ENCODE measurements around the gene ZNF444.

The ZNF444 gene

DNA sequence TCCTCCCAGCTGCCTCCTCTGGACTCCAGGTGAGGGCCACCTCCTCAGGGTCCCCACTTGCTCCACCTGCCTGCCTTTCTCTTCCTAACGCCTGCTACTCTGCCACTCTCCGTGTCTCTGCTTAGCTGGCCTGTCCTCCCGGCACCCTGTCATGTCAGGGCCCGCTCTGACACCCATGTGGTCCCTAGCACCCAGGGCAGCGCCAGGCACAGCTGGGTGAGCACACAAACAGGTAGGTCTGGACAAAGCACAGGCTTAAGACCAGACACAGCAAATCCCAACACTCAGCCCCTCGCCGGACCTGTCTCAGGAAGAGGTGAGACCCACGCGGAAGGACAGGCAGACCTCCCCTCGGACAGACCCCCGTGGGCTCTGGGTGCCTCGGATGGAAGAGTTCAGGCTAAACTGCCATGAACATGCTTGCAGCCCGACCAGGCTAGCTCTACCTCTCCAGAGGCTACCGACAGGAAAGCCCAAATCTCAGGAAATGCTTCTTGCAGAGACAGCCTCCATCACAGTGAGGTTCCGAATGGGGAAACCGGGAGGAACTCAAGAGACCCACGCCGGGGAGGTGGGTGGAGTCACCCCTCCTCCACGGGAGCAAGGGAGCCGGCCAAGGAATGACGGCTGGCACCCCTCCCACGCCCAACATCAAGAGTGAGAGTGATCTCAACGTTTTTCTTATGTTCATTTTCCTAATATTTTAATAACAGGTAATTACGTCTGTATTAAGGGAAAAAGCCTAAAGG lies 32.5 kb upstream of the ZNF444 start:
- 79% methylated on average over 23 of the region's 24 CpGs for WGBS
- no peaks in the 10 kb centered on the region for H3K36me3 ChIP-seq (ENCODE audit: insufficient read depth, low read length)
- H3K9ac ChIP-seq (ENCODE audit: low read depth, low read length), result no peak overlapping the region; the same call in 1 of the 2 replicates
- H3K27ac ChIP-seq (ENCODE audit: low read depth, low read length), result no peak overlapping the region
- no peaks in the 10 kb centered on the region for H3K27me3 ChIP-seq (ENCODE audit: insufficient read depth, low read length)
- no peaks in the 10 kb centered on the region for H3K9me3 ChIP-seq (ENCODE audit: insufficient read depth, low read depth, low read length)
- H3K4me1 ChIP-seq (ENCODE audit: insufficient read depth, low read length), result peaks cover 47% of the 10 kb centered on the region
- no peak overlapping the region for H3K4me3 ChIP-seq (ENCODE audit: low read length)

DNA sequence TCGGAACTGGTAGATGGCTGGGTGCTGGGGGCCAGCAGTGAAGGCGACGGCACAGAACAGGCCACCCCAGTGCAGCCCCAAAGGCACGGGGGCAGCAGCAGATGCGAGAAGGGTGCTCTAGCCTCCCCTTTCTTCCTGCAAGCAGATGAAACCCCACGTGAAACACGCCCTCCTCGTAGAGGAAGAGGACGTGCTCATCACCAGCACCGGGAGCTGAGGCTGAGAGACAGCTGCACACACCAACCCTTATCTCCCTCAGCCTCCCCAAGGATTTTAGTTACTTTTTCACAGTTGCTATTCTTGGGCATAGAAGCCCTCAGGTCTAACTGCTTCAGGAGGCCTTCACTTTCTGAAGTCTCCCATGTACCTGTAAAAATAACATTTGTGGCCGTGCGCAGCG lies 31.9 kb upstream of the ZNF444 start:
- H3K4me3 ChIP-seq (ENCODE audit: low read length), result no peak overlapping the region
- 82% methylated on average over 13 of the region's 13 CpGs for WGBS
- no peaks in the 10 kb centered on the region for H3K27me3 ChIP-seq (ENCODE audit: insufficient read depth, low read length)
- H3K9me3 ChIP-seq (ENCODE audit: insufficient read depth, low read depth, low read length), result no peaks in the 10 kb centered on the region
- H3K9ac ChIP-seq (ENCODE audit: low read depth, low read length), result no peak overlapping the region
- no peak overlapping the region for H3K27ac ChIP-seq (ENCODE audit: low read depth, low read length)
- H3K4me1 ChIP-seq (ENCODE audit: insufficient read depth, low read length), result peaks cover 51% of the 10 kb centered on the region
- H3K36me3 ChIP-seq (ENCODE audit: insufficient read depth, low read length), result no peaks in the 10 kb centered on the region

DNA sequence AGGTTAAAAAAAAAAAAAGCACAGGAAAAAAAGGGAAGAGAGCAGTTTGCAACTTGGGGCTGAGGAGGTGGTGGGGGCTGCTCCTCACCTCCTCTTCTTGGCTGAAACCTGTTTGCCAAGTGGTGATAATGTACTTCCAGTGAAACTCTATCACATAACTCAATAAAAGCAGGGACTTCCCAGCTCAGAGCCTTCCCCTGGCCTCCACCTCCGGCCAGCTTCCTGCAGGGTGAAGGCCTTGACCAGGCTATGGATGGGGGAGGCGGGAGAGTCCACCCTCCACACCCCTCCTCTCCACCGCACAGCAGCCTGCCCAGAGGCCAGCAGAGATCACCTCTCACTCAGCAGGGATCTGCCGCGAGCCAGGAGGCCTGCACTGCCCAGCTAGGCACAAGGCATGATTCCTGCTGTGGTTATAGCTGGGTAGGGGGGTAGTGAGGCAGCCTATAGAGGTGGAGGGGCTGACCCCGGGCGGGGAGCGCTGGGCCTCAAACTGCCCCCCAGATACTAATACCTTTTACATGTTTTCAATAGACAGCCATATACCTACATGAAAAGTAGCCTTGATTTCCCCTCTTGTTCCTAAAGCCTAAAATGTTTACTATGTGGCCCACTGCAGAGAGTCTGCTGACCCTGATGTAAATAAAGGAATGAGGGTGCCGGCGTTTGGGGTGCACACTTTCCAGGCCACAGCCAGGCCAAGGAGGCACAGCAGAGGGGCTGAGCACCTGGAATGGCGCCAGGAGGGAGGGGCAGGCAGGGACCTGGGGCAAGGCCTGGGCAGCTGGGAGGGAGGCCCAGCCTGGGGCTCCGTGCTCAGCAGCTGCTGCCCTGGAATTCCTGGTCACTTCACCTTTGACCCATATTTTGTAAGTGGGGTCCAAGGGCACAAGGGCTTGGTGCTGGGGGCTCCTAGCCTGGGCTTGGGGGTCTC lies 30.3 kb upstream of the ZNF444 start:
- no peak overlapping the region for H3K4me3 ChIP-seq (ENCODE audit: low read length)
- 0 out of 2 replicates have a peak overlapping the region, but pooled peaks have one; percentile 21 for H3K9ac ChIP-seq (ENCODE audit: low read depth, low read length)
- peak overlapping the region; percentile 52; the same call in 1 of the 2 replicates for H3K27ac ChIP-seq (ENCODE audit: low read depth, low read length)
- no peaks in the 10 kb centered on the region for H3K9me3 ChIP-seq (ENCODE audit: insufficient read depth, low read depth, low read length)
- H3K27me3 ChIP-seq (ENCODE audit: insufficient read depth, low read length), result no peaks in the 10 kb centered on the region
- 60% methylated on average over 10 of the region's 12 CpGs for WGBS
- peaks cover 55% of the 10 kb centered on the region for H3K4me1 ChIP-seq (ENCODE audit: insufficient read depth, low read length)
- H3K36me3 ChIP-seq (ENCODE audit: insufficient read depth, low read length), result peaks cover 3% of the 10 kb centered on the region; the same call in 1 of the 2 replicates

DNA sequence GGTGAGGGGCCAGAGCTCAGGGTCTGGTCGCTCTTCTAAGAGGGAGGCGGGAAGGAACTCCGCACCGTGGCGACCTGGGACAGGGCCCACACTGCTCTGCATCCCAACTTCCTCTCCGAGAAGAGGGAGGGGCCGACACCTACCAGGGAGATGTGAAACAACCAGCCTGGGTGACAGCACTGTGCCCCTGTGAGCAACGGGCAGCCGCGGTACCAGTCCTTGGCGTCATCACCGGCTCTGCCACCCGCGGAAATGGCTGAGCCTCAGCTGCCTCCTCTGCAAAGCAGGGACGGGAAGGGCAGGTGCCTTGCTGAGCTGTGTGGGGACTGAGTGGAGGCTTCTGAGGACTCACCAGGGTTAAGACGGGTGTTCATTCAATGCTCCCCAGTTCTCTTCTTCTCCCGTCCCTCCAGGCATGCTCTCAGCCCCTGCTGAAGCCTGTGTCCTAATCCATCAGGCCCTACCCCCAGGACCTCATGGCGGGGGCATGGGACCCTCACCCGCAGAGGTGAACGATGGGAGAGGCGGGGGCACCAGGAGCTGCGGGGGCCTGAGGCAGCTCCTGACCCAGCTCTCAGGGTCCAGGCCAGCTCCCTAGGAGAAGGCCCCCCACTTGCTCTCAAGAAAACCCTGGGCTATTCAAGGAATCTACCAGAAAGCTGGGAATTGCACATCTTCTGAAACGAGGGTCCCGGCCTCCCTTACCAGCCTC lies 29.3 kb upstream of the ZNF444 start:
- Histone ChIP-seq H3K36me3 (ENCODE audit: insufficient read depth, low read length) (peaks cover 4% of the 10 kb centered on the region; the same call in 1 of the 2 replicates), H3K27me3 (ENCODE audit: insufficient read depth, low read length) (no peaks in the 10 kb centered on the region), H3K9ac (ENCODE audit: low read depth, low read length) (no peak overlapping the region), H3K27ac (ENCODE audit: low read depth, low read length) (peak overlapping the region; percentile 20; the same call in 1 of the 2 replicates), H3K9me3 (ENCODE audit: insufficient read depth, low read depth, low read length) (no peaks in the 10 kb centered on the region), H3K4me1 (ENCODE audit: insufficient read depth, low read length) (peaks cover 55% of the 10 kb centered on the region), H3K4me3 (ENCODE audit: low read length) (no peak overlapping the region)
- WGBS, result 61% methylated on average over 24 of the region's 24 CpGs

DNA sequence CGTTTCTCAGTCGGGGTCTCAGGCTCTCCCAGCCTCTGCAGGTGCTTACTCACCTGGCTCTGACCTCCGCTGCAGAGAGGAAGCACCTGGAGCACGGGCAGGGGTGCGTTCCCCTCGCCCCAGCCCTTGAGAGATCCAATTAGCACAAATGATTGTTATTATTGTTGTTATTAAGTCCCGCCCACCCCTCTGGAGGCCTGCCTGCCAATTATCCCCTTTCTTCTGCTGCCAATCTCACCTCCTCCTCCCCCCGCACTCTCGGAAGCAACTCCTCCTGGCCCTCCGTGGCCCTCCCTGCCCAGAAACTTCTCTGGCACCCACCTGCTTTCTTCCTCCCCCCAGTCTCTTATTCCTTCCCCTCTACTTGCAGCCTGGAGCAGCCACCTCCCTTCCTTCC lies 28.8 kb upstream of the ZNF444 start:
- H3K36me3 ChIP-seq (ENCODE audit: insufficient read depth, low read length), result peaks cover 4% of the 10 kb centered on the region; the same call in 1 of the 2 replicates
- no peaks in the 10 kb centered on the region for H3K27me3 ChIP-seq (ENCODE audit: insufficient read depth, low read length)
- peaks cover 55% of the 10 kb centered on the region for H3K4me1 ChIP-seq (ENCODE audit: insufficient read depth, low read length)
- H3K9ac ChIP-seq (ENCODE audit: low read depth, low read length), result no peak overlapping the region
- H3K27ac ChIP-seq (ENCODE audit: low read depth, low read length), result no peak overlapping the region; the same call in 1 of the 2 replicates
- WGBS, result 79% methylated on average over 10 of the region's 10 CpGs
- H3K9me3 ChIP-seq (ENCODE audit: insufficient read depth, low read depth, low read length), result no peaks in the 10 kb centered on the region
- H3K4me3 ChIP-seq (ENCODE audit: low read length), result no peak overlapping the region

DNA sequence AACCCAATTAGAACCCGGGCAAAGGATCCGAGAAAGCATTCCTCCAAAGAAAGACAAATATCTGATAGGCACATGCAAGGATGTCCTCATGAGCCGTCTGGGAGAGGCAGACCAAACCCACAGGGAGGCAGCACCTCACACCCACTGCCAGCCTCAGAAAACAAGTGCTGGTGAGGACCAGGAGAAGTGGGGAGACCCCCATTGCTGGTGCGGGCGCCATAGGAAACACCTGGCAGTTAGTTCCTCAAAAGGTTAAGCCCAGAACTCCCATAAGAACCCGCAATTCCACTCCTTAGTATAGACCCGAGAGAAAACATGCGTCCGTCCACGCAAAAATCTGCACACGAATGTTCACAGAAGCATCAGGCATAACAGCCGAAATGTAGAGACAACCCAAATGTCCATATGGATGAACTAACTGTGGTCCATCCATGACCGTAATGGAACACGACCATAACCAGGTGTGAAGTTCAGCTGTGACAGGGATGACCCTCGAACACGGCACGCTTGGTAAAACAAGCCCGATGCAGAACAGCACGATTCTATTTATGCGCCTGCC lies 27.9 kb upstream of the ZNF444 start:
- H3K4me1 ChIP-seq (ENCODE audit: insufficient read depth, low read length), result peaks cover 55% of the 10 kb centered on the region
- no peaks in the 10 kb centered on the region for H3K9me3 ChIP-seq (ENCODE audit: insufficient read depth, low read depth, low read length)
- H3K9ac ChIP-seq (ENCODE audit: low read depth, low read length), result no peak overlapping the region
- H3K4me3 ChIP-seq (ENCODE audit: low read length), result no peak overlapping the region
- 88% methylated on average over 20 of the region's 20 CpGs for WGBS
- no peaks in the 10 kb centered on the region for H3K27me3 ChIP-seq (ENCODE audit: insufficient read depth, low read length)
- 0 out of 2 replicates have a peak overlapping the region, but pooled peaks have one; percentile 25 for H3K27ac ChIP-seq (ENCODE audit: low read depth, low read length)
- peaks cover 4% of the 10 kb centered on the region for H3K36me3 ChIP-seq (ENCODE audit: insufficient read depth, low read length)

DNA sequence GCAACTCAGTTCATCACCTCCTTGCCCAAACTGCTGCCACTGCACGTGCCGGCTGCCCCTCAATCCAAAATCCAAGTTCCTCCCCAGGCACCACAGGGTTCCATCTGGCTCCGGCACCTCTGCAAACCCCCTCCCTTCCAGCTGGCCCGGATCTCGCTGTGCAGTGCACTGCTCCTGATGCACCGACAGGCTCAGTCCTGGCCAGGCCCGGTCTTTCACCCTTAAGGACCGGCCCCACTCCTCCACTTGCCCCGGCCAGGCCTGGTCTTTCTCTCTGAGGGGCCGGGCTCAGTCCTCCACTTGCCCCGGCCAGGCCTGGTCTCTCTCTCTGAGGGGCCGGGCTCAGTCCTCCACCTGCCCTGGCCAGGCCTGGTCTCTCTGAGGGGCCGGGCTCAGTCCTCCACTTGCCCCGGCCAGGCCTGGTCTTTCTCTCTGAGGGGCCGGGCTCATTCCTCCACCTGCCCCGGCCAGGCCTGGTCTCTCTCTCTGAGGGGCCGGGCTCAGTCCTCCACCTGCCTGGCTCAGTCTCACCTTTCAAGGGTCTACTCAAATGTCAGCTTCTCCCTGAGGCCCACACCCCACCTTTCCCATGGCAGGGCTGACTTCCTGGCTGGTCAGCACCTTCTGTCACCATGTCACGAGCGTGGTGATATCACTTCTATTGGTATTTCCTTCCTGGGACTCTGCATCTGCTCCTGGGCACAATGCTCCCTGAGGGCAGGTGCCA lies 26.9 kb upstream of the ZNF444 start:
- Histone ChIP-seq H3K4me3 (ENCODE audit: low read length) (no peak overlapping the region), H3K27ac (ENCODE audit: low read depth, low read length) (no peak overlapping the region), H3K27me3 (ENCODE audit: insufficient read depth, low read length) (no peaks in the 10 kb centered on the region), H3K36me3 (ENCODE audit: insufficient read depth, low read length) (peaks cover 7% of the 10 kb centered on the region), H3K9me3 (ENCODE audit: insufficient read depth, low read depth, low read length) (no peaks in the 10 kb centered on the region), H3K4me1 (ENCODE audit: insufficient read depth, low read length) (peaks cover 46% of the 10 kb centered on the region), H3K9ac (ENCODE audit: low read depth, low read length) (no peak overlapping the region)
- WGBS, result 81% methylated on average over 19 of the region's 19 CpGs

DNA sequence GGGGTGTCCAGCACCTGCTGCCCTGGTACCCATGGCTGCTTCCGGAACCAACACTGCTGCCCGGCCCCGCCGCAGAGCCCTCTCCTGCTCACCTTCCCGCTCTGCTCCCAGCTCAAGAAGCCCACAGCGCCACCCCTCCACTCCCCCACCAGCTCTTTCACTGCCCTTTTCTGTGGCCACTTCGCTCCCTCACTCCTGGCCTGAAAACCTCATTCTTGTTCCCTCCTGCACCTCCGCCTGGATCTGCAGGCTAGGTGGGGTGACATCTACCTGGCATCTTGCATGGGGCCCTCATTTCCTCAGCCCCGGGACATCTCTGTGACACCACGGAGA lies 26.3 kb upstream of the ZNF444 start:
- Histone ChIP-seq H3K9ac (ENCODE audit: low read depth, low read length) (peak overlapping the region; percentile 34; the same call in 1 of the 2 replicates), H3K36me3 (ENCODE audit: insufficient read depth, low read length) (peaks cover 7% of the 10 kb centered on the region), H3K27ac (ENCODE audit: low read depth, low read length) (0 out of 2 replicates have a peak overlapping the region, but pooled peaks have one; percentile 23), H3K4me1 (ENCODE audit: insufficient read depth, low read length) (peaks cover 46% of the 10 kb centered on the region), H3K9me3 (ENCODE audit: insufficient read depth, low read depth, low read length) (no peaks in the 10 kb centered on the region), H3K4me3 (ENCODE audit: low read length) (no peak overlapping the region), H3K27me3 (ENCODE audit: insufficient read depth, low read length) (no peaks in the 10 kb centered on the region)
- WGBS, result 89% methylated on average over 10 of the region's 10 CpGs

DNA sequence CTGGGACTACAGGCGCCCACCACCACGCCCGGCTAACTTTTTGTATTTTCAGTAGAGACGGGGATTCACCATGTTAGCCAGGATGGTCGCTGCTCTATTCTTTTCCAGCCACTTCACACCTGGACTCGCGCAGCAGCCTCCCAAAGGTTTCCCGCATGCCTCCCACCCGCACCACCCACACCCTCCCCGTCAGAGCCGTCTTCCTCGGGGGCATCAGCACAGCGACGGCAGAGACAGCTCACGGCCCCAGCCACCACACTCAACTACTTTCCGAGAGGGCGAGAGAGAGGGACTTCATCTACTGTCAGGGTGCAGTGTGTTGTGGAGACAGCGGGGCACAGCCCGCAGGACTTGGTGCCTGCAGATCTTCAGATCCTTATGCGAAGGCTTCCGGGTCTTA lies 25.6 kb upstream of the ZNF444 start:
- Histone ChIP-seq H3K4me3 (ENCODE audit: low read length) (no peak overlapping the region), H3K27me3 (ENCODE audit: insufficient read depth, low read length) (no peaks in the 10 kb centered on the region), H3K9ac (ENCODE audit: low read depth, low read length) (no peak overlapping the region; the same call in 1 of the 2 replicates), H3K36me3 (ENCODE audit: insufficient read depth, low read length) (peaks cover 7% of the 10 kb centered on the region), H3K27ac (ENCODE audit: low read depth, low read length) (no peak overlapping the region), H3K4me1 (ENCODE audit: insufficient read depth, low read length) (peaks cover 42% of the 10 kb centered on the region), H3K9me3 (ENCODE audit: insufficient read depth, low read depth, low read length) (no peaks in the 10 kb centered on the region)
- 98% methylated on average over 21 of the region's 21 CpGs for WGBS

DNA sequence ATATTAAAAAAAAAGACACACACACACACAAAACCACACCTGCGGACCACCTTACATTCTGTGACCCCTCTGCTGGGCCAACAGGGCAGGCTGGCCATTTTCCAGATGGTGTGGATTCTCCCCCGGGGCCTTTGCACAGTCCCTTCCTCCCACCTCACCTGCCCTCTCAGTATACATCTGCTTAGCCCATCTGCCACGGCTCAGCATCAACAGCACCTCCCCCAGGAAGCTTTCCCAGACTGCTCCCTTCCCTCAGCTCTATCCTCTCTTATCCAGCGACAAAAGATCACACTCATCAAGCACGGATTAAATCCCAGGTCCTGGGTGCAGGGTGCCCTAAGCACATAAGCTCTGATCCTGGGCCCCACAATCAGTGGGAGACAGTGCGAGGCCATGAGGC lies 24.5 kb upstream of the ZNF444 start:
- Histone ChIP-seq H3K27ac (ENCODE audit: low read depth, low read length) (no peak overlapping the region), H3K36me3 (ENCODE audit: insufficient read depth, low read length) (peaks cover 7% of the 10 kb centered on the region), H3K9ac (ENCODE audit: low read depth, low read length) (no peak overlapping the region; the same call in 1 of the 2 replicates), H3K27me3 (ENCODE audit: insufficient read depth, low read length) (no peaks in the 10 kb centered on the region), H3K9me3 (ENCODE audit: insufficient read depth, low read depth, low read length) (no peaks in the 10 kb centered on the region), H3K4me1 (ENCODE audit: insufficient read depth, low read length) (peaks cover 32% of the 10 kb centered on the region), H3K4me3 (ENCODE audit: low read length) (no peak overlapping the region)
- 91% methylated on average over 6 of the region's 6 CpGs for WGBS
